ENCODE measurements around the gene RAB44. TPM values are rescaled to one million over a fixed set of nuclear protein-coding genes. Genes with fewer than 3 reads are reported as not detected.

RAB44 gene
- polyA plus RNA-seq, 2 of the 4 experiments (the other 2 are of a cell fraction): 0.04 to 0.09 TPM

DNA sequence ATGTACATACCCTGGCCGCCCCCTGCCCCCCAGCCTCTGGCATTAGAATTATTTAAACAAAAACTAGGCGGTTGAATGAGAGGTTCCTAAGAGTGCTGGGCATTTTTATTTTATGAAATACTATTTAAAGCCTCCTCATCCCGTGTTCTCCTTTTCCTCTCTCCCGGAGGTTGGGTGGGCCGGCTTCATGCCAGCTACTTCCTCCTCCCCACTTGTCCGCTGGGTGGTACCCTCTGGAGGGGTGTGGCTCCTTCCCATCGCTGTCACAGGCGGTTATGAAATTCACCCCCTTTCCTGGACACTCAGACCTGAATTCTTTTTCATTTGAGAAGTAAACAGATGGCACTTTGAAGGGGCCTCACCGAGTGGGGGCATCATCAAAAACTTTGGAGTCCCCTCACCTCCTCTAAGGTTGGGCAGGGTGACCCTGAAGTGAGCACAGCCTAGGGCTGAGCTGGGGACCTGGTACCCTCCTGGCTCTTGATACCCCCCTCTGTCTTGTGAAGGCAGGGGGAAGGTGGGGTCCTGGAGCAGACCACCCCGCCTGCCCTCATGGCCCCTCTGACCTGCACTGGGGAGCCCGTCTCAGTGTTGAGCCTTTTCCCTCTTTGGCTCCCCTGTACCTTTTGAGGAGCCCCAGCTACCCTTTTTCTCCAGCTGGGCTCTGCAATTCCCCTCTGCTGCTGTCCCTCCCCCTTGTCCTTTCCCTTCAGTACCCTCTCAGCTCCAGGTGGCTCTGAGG lies 11.5 kb upstream of the RAB44 start:
- TF ChIP-seq, protein P1, sequence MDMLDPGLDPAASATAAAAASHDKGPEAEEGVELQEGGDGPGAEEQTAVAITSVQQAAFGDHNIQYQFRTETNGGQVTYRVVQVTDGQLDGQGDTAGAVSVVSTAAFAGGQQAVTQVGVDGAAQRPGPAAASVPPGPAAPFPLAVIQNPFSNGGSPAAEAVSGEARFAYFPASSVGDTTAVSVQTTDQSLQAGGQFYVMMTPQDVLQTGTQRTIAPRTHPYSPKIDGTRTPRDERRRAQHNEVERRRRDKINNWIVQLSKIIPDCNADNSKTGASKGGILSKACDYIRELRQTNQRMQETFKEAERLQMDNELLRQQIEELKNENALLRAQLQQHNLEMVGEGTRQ (IDR thresholded peaks at IDR 0.05): no peak
- no peak for TF ChIP-seq POLR2A (IDR thresholded peaks at IDR 0.05; ENCODE audit: low read length)
- no peak for TF ChIP-seq EP300 (IDR thresholded peaks at IDR 0.05)
- TF ChIP-seq RNF2 (IDR thresholded peaks at IDR 0.05; ENCODE audit: borderline replicate concordance, low read depth): no peak
- TF ChIP-seq SREBF2 (IDR thresholded peaks at IDR 0.05): no peak
- no peak for TF ChIP-seq ZC3H11A (IDR thresholded peaks at IDR 0.05)
- TF ChIP-seq NFE2L2 (conservative IDR thresholded peaks at IDR 0.05; ENCODE audit: low read length): no peak
- no peak for TF ChIP-seq SMC3 (IDR thresholded peaks at IDR 0.05)
- TF ChIP-seq ZFP36 (IDR thresholded peaks at IDR 0.05; ENCODE audit: borderline replicate concordance, partially characterized antibody): no peak
- TF ChIP-seq MYC (IDR thresholded peaks at IDR 0.05; ENCODE audit: borderline replicate concordance, low read length): no peak
- TF ChIP-seq ZSCAN20 (CRISPR knock-in tag; IDR thresholded peaks at IDR 0.05): no peak
- no peak for TF ChIP-seq REST (IDR thresholded peaks at IDR 0.05)
- peaks cover 27% of the 10 kb centered on the region for H3K4me1 ChIP-seq
- 91% methylated on average over 11 of the region's 11 CpGs for WGBS (ENCODE audit: missing lambda C conversion rate)
- ChIA-PET POLR2A (interaction anchor here (0.9 to 1.0 kb wide), 2 partner anchors 19 to 80 kb away, joined by 3 read pairs; no protein-coding TSS in a partner anchor), CTCF (interaction anchor here (1.5 to 13.6 kb wide), 4 partner anchors 11 to 69 kb away, joined by 4 to 123 read pairs (median 48); partner anchors contain the start of gene RAB44)
- no peaks in the 10 kb centered on the region for H3K9me3 ChIP-seq
- FAIRE-seq: no peak
- no peak for DNase-seq (ENCODE audit: low read depth in 1 of 2, low spot score in 1 of 2)
- ATAC-seq: no peak
- no peak overlapping the region for H3K4me2 ChIP-seq
- H3K27ac ChIP-seq: 0 out of 6 replicates have a peak overlapping the region, but pooled peaks of 1 of the 2 experiments have one; percentile 12
- no peak overlapping the region for H3K4me3 ChIP-seq

DNA sequence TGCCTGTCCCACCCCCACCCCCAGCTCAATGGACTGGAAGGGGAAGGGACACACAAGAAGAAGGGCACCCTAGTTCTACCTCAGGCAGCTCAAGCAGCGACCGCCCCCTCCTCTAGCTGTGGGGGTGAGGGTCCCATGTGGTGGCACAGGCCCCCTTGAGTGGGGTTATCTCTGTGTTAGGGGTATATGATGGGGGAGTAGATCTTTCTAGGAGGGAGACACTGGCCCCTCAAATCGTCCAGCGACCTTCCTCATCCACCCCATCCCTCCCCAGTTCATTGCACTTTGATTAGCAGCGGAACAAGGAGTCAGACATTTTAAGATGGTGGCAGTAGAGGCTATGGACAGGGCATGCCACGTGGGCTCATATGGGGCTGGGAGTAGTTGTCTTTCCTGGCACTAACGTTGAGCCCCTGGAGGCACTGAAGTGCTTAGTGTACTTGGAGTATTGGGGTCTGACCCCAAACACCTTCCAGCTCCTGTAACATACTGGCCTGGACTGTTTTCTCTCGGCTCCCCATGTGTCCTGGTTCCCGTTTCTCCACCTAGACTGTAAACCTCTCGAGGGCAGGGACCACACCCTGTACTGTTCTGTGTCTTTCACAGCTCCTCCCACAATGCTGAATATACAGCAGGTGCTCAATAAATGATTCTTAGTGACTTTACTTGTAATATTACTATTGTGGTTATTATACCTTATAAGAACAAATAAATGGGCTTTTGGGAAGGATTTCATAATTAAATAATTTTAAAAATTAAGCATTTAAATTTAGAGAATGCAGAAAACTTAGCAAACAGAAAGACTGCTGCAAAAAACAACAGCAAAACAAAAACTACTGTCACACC lies 10.7 kb upstream of the RAB44 start:
- ChIA-PET CTCF (interaction anchor here (1.5 to 13.6 kb wide), 4 partner anchors 10 to 70 kb away, joined by 4 to 123 read pairs (median 48); partner anchors contain the start of gene RAB44), POLR2A (interaction anchor here (0.9 to 2.6 kb wide), 3 partner anchors 8 to 80 kb away, joined by 3 to 9 read pairs (median 3); partner anchors contain the start of gene CDKN1A)
- peaks cover 21% of the 10 kb centered on the region for H3K4me1 ChIP-seq
- no peaks in the 10 kb centered on the region for H3K9me3 ChIP-seq
- no peak for FAIRE-seq
- H3K27ac ChIP-seq: 0 out of 6 replicates have a peak overlapping the region, but pooled peaks of 1 of the 2 experiments have one; percentile 12
- no peak for DNase-seq (ENCODE audit: low read depth in 1 of 2, low spot score in 1 of 2)
- no peak overlapping the region for H3K4me3 ChIP-seq
- ATAC-seq: no peak
- no peak overlapping the region for H3K4me2 ChIP-seq
- peak in 1 of 2 experiments; percentile 30; a peak in 1 of 5 replicates for TF ChIP-seq JUN (IDR thresholded peaks at IDR 0.05)
- TF ChIP-seq KDM5A (IDR thresholded peaks at IDR 0.05): no peak
- no peak for TF ChIP-seq PHF8 (IDR thresholded peaks at IDR 0.05; ENCODE audit: borderline replicate concordance, low read depth)
- WGBS (ENCODE audit: missing lambda C conversion rate): 80% methylated on average over 8 of the region's 10 CpGs
